DND-41 (cell line): ENCODE results near the gene KIAA1143.

Source experiments
- EZH2 ChIP-seq: IDR thresholded peaks from 3 replicates; pipeline ENCODE4 v1.6.1; 2012; ENCODE audit warnings: borderline replicate concordance, low read depth, mild to moderate bottlenecking, moderate library complexity, low read length, inconsistent platforms; ENCODE audit not compliant: severe bottlenecking
- TF ChIP-seq, protein P1 (sequence below): IDR thresholded peaks from 2 replicates; pipeline ENCODE4 v1.5.1; 2012; ENCODE audit warnings: borderline replicate concordance, low read length, moderate library complexity, mild to moderate bottlenecking; ENCODE audit not compliant: poor library complexity, severe bottlenecking; ENCODE audit errors: extremely low read depth

DNA sequence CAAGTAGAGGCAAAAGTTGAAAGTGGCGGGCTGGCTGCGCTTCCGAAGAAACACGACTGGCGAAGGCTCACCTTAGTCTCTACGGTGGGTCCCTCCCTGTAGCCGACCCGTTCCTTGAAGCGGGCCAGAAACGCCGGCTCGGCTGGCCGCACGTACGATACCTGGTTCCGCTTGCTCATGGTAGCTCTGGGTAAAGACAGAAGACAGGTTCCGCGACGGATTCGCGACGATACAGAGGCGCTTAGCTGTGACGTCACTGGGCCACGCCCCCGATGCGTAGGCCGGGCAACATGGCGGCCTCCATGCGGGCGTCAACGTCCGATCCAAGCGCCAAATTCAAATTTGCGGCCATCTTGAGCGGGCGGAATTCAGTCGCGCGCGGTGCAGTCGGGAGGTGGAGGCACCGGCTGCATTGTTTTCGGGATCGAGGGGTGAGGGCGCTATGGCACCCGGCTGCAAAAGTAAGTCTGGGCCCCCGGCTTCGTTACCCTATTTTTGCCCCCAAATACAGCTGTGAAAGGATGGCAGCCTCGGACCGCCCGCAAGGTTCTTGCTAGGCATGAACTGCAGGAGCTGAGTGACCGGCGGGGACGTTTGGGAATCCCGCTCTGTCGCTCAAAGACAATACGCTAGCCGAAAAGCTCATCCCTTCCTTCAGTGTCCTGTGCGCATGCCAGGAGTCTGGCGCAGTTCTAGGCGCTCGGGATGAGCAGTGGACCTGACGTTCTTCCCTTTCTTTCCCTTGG lies at the start of gene KIAA1143, which contains the start of gene KIF15:
- TF ChIP-seq, protein P1, sequence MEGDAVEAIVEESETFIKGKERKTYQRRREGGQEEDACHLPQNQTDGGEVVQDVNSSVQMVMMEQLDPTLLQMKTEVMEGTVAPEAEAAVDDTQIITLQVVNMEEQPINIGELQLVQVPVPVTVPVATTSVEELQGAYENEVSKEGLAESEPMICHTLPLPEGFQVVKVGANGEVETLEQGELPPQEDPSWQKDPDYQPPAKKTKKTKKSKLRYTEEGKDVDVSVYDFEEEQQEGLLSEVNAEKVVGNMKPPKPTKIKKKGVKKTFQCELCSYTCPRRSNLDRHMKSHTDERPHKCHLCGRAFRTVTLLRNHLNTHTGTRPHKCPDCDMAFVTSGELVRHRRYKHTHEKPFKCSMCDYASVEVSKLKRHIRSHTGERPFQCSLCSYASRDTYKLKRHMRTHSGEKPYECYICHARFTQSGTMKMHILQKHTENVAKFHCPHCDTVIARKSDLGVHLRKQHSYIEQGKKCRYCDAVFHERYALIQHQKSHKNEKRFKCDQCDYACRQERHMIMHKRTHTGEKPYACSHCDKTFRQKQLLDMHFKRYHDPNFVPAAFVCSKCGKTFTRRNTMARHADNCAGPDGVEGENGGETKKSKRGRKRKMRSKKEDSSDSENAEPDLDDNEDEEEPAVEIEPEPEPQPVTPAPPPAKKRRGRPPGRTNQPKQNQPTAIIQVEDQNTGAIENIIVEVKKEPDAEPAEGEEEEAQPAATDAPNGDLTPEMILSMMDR: peak; percentile 48
- no peak for TF ChIP-seq EZH2
